ENCODE results near the gene RPS18.
A peak's percentile ranks its signal among the peaks of the same experiment; 100 is the strongest.

RPS18 gene

DNA sequence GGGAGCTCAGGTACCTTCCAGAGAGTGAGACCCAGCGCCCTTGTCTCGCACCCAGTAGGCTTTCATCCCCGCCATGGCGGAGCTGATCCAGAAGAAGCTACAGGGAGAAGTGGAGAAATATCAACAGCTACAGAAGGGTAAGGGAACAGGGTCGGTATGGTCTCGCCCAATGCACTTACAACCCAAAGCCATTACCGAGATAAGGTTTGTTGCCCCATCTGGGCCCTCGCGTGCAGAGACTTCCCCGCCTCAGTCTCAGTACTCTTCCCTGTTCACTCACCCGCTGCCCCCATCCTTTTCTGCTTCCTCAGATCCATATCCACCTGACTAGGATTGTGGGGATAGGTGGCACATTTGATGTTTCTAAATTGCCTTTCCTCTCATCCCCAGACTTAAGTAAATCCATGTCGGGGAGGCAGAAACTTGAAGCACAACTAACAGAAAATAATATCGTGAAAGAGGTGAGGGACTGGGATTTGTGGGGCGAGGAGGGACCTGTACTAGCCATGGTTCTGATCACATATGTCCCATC, 18.0 kb downstream of the RPS18 start:
- no peak for DNase-seq (ENCODE audit: low read depth, low spot score)

DNA sequence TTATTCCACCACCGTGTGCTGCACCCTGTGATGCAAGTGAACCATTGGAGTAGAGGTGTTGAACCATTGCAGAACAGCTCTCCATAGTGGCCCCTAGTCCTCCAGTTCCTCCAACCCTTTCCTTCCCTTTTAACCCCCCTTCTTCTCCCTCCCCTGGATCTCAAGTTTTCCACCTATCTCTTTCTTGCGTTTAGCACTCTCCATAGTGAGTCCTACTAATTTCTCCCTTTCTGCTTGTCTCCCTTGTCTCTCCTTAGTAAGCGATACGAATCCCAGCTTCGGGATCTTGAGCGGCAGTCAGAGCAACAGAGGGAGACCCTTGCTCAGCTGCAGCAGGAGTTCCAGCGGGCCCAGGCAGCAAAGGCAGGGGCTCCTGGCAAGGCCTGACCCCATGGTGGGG, 18.6 kb downstream of the RPS18 start:
- DNase-seq (ENCODE audit: low read depth, low spot score): no peak

DNA sequence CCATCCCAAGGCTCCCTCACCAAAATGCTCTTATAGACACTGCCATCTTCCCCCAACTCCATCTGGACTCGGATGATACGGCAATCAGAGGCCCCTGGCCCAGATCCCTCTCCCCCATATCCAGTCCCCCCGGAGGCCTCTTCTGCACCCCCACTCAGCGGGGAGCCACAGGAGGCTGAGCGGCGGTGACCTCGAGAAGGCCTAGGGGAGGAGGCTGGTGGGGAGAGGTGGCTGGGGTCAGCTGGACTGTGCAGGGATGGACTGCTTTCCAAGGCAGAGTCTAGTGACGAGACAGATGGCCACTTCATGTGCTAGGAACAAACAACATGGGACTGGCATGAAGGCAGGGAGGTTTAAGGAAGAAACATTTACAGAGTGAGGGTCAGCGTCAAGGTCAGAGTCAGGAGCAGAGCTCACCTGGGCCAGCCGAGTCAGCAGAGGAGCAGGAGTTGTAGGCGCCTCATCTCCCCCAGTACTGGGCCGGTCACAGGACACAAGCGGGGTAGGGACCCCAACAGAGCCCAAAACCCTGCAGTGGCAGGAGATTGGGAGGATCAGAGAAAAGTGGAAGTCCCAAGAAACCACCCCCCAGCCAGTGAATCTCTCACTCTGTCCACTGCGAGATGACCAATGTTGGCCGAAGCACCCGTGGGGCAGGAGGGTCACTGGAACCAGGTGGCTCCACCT, 21.3 kb downstream of the RPS18 start:
- no peak for DNase-seq (ENCODE audit: low read depth, low spot score)

DNA sequence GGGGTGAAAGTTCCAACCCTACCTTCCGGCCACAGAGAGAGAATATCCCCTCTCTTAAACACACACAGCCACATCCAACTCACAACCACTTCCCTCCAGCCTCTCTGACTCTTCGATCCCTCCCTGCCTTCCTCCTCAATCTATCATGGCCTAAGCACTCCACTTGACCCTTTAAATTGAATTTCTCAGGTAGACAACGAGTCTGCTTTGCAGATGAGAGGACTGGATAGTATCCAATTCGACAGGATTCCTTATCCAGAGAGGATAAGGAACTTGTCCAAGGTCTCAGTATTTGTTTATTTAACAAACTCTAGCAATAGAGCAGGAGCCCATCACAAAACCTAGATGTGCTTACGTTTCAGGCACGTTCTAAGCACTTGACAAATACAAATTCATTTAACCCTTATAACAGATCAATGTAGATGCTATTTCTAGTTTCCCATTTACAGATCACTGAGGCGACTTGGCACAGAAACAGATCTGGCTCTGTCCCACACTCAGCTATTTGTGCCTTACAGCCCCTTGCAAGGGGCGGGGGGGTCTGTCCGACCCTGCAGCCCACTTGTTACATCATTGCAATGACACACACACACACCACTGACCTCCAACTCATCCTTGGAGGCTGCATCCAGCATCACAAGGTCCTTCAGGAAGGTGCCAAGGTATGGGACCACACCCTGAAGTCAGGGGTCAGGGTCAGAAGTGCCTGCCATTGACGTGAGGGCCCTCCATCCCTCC, 22.4 kb downstream of the RPS18 start:
- DNase-seq (ENCODE audit: low read depth, low spot score): no peak

DNA sequence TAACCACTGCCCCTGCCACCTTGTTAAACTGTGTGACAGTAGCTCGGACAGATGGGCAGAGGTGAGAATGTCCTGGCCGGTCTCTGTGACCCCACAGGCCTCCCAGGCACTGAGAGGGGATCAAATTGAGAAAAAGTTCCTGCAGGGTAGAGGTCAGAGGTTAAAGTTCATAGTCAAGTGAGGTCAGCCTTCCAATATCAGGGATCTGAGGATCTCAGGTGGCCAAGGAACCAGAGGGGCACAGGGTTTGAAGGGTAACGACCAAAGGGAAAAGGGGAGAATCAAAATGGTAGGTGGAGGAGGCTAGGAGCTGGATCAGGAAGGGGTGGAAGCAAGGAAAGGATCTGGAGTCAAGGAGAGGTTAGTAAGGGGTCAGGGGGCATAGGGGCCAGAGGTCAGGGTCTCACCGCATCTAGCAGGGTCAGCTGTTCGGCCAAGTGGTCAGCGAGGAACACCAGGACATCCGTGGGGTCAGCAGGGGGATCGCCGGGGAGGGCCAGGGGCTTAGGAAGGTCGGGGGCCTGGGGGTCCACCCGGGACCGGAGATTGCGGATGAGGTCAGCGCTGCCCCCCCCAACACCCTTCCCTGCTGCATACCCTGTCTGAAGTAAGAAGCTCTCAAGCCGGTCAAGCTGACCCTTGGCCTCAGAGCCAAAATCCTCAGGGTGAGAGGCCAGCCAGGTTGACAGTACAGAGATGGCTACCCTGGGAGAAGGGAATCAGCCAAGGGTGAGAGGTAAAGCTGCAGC, 23.9 kb downstream of the RPS18 start:
- DNase-seq (ENCODE audit: low read depth, low spot score): no peak

DNA sequence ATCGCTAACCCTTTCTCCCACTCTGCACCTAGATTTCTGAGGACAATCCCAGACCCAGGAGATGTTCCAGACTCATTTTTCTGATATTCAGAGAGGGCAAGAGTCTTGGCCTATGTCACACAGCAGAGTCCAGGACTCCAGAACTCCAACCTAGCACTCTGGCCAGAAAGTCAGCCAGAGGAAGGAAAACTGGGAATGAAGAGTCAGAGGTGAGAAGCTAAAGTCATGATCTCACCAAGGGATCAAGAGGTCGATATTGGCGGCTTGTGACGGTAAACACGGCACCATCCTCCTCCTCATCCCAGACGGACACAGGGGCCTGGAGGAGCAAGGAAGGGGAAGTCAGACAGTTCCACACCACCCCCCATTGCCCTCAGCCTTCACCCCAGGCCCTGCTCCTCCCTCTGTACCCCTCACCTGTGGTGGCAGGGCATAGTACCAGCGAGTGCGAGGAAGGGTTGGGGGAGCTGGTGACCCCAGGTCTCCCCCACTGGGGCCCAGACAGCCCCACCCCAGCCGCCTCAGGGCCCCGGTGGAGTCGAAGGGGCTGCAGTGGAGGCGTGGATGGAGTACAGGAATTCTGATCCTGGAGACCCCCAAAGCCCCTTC, 25.0 kb downstream of the RPS18 start:
- no peak for DNase-seq (ENCODE audit: low read depth, low spot score)

DNA sequence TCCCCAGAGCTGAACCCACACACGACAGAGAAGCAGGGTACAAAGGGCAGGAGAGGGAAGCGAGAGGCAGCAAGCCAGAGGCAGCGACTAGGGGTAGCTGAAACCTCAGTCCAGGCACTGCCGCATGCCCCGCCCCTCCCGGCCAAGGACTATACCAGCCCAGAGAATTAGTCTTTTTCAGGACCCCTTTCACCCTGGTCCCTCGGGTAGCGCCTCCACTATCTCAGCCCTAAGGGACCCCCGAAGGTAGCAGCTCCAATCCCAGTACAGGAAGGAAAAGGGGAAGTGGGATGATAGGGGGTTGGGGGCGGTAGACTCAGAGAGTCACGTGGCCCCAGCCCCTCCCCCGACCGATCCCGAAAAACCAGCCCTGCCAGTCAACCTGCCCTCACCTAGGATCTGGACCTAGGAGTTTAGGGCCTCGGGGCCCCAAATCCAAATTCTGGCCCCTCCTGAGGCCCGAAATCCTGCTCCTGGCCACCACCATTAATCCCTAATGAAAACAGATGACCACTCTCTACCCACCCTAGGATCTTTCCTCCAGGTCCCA, 25.6 kb downstream of the RPS18 start:
- no peak for DNase-seq (ENCODE audit: low read depth, low spot score)

DNA sequence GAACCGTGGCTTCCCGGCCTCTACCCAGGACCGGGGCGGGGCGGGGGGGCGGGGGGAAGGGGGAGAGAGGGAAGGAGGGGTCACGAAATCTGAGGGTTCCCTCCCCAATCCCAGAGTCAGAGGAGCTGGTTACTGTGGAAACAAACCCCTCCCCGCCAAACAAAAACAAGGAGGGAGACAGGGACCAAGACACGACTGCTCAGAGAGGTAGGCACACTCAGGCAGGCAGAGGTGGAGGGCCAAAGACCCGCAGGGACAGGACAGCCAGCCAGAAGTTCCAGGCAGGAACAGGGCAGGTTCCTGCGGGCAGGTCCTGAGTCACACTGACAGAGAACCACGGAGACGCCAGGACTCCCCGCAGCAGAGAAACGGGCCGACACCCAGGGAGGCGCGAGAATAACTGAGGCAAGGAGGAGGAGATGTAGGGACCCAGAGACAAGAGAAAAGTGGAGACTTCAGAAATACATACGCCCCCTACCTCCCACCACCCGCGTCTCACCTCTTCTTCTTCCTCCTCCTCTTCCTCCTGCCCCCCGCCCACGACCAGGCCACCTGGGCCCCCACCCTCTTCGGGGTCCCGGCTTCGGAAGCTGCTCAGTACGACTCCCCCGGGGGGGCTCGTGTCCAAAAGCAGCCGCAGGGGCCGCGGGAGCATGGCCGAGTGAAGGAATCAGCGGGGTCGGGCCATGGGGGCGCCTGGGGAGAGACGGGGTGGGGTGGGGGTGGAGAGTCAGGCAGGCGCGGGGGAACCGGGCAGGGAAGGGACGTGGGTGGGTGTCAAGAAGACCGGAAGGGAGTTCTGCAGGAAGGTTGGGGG, 26.3 kb downstream of the RPS18 start:
- DNase-seq (ENCODE audit: low read depth, low spot score): no peak

DNA sequence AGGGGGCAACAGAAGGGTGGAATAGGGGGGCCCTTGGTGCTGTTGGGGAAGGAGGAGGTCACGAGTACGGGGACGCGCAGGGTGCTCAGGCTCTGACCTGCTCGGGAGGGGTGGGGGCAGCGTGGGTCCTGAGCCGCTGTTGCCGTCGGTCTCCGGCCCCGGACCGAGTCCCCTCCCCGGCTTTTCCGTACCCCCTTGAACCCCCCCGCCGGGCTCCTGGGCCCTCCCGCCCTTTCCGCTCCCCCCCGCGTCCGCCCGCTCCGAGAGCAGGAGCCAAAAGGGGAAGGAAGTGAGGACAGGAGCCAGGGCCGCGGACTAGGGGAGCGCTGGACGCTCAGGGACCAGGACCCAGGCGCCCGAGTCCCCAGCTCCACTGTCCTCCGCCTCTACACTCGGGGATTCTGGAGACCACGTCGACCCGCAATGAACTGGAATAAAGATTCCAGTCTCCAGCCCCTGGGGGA, 26.9 kb downstream of the RPS18 start, which contains the start of gene RGL2:
RGL2 (minus strand) TSS at position 170 of the 464 bp plus-strand sequence. CDS start 332 bp downstream, outside the sequence.
- DNase-seq (ENCODE audit: low read depth, low spot score): no peak

DNA sequence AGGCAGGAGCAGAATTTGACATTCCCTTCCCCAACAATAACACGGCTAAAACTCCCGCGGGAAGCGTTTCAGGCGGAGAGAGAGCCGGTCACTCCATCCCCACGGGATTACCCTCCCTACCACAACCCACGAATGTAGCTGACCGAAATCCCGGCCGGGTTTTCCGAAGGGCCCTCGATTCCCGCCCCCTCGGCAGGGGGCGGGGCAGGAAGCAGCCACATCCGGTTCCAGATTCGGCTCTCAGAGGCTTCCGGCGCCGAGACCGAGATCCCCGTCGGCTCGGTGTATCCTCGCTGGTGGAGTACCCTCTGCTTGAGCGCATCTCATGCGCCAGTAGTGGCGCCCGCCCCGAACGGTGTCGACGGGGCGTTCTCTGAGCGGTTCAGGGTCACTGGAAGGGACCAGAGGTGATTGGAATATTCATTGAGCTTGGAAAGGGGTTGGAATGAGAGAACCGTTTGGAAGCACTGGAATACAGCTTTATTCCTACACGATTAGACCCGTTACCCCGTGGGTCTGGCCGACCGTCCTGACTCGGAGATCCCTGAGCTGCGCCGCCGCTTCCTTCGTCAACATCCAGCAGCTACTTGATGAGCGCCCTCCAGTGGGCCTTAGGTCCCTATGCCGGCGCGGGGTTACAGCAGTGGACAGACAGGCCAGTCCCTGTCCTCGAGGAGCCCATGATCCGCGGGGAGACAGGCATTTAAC, 27.5 kb downstream of the RPS18 start:
- peak; percentile 77 for DNase-seq (ENCODE audit: low read depth, low spot score)

DNA sequence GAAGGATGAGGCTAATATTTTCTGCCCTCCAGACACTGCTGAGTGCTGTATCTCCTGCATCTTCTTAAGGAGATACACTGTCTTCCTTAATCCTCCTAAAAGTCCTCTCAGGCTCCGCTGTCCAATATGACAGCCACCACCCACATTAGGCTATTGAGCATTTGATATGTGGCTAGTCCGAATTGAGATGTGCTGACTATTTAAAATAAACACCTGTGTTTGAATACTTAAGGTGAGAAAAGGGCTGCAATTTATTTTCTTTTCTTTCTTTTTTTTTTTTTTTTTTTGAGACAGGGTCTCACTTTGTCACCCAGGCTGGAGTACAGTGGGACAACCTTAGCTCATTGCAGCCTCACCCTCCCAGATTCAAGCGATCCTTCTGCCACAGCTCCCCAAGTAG, 30.0 kb downstream of the RPS18 start:
- DNase-seq (ENCODE audit: low read depth, low spot score): no peak

DNA sequence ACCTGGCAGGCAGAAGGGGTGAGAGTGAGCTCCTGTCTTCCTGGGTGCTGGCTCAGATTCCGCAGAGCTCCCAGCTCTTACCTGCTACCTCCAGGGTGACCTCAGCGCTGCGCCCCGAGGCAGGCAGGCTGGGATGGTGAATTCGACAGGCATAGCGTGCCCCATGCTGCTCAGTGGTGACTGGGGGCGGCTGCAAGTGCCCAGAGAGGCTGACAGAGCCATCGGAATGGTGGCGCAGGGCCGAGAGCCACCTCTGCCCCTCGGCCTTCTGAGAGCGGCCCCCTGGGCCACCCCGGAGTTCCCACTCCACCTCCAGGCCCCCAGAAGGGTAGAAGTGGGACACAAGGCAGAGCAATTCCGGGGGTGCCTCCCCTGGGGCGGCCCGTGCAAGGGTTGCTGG, 32.3 kb downstream of the RPS18 start:
- no peak for DNase-seq (ENCODE audit: low read depth, low spot score)

DNA sequence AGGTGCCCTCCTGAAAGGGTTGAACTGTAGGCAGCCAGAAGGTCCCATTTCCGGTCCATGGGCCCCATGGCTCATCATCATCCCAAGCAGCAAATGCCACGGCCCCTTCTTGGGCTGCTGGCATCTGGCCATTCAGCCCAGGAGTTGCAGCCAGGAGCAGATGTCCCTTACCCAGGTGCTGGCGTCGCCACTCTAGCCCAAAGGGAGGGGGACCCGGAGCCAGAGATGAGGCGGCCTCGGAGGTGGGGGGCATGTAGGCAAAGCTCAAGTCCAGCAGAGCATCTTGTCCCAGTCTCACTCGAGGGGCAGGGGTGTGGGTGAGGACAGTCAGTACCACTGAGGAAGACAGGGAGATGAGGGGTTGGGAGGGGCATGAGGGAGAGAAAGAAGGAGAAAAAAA, 33.2 kb downstream of the RPS18 start:
- no peak for DNase-seq (ENCODE audit: low read depth, low spot score)

DNA sequence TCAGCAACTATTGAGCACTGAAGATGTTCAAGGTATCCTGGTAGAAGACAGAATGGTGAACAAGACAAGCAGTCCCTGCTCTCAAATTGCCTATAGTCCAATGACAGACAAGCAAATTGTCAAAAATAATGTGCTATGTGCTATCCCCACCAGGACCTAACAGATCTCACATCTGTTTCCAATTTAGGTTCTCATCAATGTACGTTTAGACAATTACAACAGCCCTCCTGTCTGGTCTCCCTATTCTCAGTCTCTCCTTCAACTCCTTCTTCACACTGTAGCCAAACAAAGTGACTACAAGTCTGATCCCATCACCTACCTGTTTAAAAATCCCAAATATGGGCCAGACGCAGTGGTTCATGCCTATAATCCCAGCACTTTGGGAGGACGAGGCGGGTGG, 34.5 kb downstream of the RPS18 start:
- no peak for DNase-seq (ENCODE audit: low read depth, low spot score)

DNA sequence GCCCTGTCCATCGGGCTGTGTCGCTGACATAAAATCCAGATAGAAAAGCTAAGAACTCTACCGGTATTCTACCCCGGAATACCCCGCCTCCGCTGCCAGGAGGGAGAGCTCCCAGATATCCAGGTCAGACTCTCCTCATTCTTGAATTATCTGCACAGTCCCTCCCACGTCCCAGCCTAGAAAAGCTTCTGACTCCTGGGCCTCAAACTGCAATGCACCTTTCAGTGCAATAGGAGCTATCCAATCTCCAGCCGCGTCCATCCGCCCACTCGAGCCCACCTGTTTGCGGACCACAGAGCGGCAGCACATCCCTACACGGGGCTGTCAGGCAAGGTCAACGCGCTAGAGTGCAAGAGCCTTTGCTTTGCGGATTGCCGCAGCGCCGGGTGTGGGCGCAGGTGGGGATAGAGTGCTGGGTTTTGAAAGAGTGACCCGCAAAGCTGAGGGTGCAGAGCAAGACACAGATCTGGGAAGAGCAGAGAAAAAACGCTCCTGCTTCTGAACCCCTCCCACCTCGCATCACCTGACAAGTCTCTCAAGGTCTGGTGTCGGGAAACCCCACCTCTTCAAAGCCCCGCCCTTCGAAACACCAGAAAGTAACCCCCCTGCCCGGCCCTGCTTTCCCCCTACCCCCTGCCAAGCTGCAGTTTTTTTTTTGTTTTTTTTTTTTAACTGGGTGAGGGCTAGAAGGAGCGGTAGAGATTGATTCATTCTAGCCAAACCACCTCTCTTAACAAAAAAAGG, 40.7 kb downstream of the RPS18 start:
- DNase-seq (ENCODE audit: low read depth, low spot score): peak; percentile 71

DNA sequence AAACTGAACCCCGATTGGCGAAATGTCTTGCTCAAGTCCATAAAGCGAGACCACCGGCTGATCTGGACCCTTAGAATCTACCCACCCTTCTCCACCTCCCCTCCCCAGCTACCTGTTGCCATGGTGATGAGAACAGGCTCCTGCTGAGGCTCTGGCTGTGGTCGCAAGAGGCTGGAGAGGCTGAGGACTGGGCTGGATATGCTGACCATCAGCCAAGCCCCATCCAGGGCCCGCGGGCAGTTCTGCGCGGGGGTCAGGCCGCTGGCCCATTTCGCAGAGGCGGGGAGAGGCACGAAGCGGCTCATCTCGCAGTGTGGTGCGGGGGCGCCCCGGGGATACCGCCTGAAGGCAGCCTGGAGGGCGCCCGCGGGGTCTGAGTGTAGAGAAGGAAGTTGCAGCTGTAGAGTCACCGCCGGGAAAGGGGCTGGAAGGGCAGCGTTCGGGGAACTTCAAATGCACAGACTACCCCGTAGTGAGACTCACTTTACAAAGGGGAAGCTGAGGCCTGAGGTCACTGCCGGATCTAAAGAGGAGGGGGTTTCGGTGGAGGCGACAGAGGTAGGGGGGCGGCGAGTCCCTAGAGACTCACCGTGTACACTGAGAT, 41.3 kb downstream of the RPS18 start:
- no peak for DNase-seq (ENCODE audit: low read depth, low spot score)

DNA sequence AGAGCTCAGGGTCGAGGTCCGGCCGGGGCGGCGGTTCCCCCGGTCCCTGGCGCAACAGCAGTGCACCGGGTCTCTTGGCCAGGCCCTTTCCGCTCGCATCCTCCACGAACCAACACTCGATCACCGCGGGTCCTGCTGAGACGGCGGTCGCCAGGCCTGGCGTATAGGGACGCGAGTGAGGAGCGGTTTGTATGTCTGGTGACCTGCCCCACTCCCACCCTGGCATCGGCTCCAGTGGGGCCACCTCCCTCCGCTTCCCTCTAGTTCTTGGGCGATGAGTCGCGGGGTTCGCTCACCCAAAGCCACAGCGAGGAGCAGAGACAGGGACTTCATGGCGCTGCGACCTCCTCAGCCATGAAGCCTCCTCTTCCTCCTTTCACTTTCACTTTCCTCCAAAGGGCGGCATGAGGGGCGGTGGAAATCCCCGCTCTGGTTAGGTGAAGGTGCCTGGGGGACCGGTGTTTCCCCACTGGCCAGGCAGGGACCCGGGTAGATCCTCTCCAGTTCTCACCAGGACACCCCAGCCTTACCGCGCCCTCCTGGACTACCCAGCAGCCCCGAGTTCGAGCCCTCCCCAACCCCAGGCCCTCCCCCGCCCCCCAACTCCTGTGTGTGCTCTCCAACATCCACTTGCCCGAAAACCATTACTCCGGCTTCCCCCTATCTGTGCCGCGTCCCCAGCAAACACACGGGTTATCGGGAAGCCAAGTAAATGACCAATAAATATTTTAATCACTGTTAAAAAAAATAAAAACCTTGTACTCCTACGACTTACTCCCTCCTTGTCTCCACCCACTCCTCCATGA, 42.0 kb downstream of the RPS18 start, which contains the start of gene TAPBP:
TAPBP (minus strand) TSS at position 370 of the 806 bp plus-strand sequence; CDS start at position 333, 37 bp downstream.
- DNase-seq (ENCODE audit: low read depth, low spot score): peak; percentile 72

DNA sequence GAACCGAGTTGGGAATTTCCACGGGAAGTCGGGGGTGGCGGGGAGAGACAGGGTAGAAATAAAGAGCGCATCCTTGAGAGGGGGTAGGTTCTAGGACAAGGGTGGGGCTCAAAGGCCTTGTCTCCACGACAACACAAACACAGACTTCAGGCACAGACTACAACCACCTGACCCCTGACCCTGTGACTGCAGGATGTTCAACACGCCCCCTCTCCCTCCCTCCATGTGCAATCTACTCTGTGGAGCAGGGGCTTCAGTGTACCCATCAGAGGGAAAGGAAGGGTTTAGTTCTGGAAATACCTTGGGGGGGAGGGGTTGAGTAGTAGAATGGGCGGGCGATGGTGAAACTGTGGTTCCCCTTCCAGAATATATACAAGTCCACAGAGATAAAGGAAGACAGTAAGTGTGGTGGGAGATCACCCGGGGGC, 42.7 kb downstream of the RPS18 start:
- DNase-seq (ENCODE audit: low read depth, low spot score): peak; percentile 14
